Coronary artery (tissue), 2 donors: ENCODE data around the gene LGALSL.

Experiments
- DNase-seq: peaks from one replicate; pipeline ENCODE4 v3.0.0-alpha.2; 2017; ENCODE audit warnings: low spot score
- H3K27ac ChIP-seq, 2 donors: fragments of 200-600 bp; sonication (generic); one replicate each; pipeline ENCODE4 v1.5.1; 2016 to 2019
- H3K4me3 ChIP-seq: fragments of 200-600 bp; sonication (generic); 2 replicates; pipeline ENCODE4 v1.5.1; 2016; ENCODE audit warnings: mild to moderate bottlenecking, moderate library complexity
- TF ChIP-seq, protein P1 (sequence below): fragments of 200-600 bp; sonication (generic); IDR thresholded peaks from one replicate; pipeline ENCODE4 v1.5.1; 2019; ENCODE audit warnings: antibody characterized with exemption

LGALSL gene

DNA sequence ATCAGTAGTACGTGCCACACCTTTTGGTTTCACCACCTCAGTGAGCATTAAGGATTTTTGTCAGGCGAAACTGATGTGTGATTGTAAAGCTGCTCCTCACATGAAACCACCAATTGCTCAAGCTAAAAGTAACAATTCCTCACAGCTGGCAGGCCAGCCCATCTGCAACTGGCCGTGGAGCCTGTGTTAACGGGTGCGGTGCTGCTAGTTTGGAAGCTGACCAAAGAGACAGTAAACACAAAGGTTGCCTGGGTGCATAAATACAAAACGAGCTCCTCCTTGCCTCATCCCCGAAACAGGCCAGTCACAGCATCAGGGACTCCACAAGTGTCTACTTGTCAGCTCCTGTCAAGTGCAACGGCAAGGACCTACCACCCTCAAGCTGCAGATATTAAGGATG is 32.0 kb downstream of the LGALSL start:
- Histone ChIP-seq H3K27ac (no peak overlapping the region), H3K4me3 (no peak overlapping the region)
- TF ChIP-seq, protein P1, sequence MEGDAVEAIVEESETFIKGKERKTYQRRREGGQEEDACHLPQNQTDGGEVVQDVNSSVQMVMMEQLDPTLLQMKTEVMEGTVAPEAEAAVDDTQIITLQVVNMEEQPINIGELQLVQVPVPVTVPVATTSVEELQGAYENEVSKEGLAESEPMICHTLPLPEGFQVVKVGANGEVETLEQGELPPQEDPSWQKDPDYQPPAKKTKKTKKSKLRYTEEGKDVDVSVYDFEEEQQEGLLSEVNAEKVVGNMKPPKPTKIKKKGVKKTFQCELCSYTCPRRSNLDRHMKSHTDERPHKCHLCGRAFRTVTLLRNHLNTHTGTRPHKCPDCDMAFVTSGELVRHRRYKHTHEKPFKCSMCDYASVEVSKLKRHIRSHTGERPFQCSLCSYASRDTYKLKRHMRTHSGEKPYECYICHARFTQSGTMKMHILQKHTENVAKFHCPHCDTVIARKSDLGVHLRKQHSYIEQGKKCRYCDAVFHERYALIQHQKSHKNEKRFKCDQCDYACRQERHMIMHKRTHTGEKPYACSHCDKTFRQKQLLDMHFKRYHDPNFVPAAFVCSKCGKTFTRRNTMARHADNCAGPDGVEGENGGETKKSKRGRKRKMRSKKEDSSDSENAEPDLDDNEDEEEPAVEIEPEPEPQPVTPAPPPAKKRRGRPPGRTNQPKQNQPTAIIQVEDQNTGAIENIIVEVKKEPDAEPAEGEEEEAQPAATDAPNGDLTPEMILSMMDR, result no peak
- peak; percentile 63 for DNase-seq

DNA sequence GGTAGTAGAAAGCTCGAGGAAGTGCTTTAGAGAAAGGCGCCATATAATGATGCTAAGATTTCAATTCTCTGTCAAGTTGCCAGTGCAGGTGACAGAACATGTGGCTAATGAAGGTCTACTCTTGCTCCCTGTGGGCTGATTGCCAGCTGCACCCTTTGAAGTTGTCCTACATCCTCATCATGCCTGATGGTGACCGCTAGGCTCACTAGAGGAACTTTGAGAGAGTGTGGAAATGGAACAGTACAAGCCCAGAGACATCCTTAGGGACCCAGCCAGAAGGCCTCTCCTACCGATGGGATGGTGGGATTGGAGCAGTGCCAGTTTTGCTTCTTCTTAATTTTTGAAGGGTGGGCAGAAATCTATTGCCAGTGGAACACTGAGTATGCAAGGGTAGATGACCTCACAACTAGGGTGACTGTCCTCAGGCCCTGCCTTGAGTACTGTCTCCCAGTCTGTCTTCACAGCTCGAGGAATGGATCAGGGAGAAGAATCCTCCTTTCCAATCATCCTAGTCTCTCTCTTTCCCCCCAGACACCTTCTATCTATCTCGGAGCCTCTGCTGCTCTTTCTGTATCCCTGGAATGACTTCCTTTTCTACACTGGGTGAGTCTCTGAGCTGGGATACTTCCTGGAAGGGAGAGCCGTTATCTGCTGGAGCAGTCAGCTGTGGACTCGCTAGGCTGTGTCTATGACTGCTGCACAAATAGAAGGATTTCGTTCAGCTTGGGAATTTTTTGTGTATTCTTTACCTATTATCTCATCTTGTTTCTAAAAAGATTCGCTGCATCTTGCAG is 33.5 kb downstream of the LGALSL start:
- TF ChIP-seq, protein P1, result no peak
- Histone ChIP-seq H3K27ac (no peak overlapping the region), H3K4me3 (no peak overlapping the region)
- DNase-seq, result peak; percentile 59

DNA sequence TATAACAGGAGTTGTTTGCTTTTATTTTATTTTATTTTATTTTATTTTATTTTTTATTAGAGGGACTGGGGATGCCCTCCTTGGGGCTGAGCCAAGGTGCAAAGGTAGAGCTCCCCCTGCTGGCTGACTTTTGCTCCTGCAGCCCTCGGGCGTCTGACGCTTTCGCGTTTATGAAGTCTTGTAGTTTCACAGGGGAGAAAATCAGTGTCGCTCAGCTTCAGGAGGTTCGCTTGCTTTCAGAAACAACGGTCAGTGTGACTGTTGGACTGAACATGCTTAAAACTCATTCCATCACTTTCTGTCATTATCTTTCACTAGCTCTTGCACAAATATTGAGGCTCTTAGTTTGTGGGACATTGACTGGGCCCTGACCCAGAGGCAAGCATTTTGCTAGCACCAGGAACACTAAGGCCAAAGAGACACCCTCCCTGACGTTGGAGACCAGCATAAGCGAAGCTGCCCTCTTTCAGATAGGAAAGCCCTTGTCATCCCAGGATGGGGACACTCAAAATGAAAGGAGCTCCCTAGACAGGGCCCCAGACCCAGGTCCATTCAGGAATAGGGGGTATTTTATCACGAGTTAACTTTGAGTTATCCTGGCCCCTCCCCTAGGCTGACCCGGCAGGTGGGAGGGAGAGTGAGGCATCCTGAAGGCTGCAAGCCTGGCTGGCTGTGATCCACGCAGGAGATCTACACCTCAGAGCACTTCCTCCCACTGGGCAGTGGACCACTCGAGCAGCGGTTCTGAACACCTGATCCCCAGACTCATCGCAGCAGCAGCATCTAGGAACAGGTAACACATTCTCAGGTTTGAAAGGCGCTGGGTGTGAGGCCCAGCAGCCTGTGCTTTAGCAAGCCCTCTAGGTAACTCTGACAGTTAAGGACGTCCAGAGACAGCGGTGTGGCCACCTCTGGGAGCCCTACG is 34.4 kb downstream of the LGALSL start:
- TF ChIP-seq, protein P1, result peak; percentile 95
- Histone ChIP-seq H3K4me3 (no peak overlapping the region), H3K27ac (no peak overlapping the region)
- peak; percentile 77 for DNase-seq

DNA sequence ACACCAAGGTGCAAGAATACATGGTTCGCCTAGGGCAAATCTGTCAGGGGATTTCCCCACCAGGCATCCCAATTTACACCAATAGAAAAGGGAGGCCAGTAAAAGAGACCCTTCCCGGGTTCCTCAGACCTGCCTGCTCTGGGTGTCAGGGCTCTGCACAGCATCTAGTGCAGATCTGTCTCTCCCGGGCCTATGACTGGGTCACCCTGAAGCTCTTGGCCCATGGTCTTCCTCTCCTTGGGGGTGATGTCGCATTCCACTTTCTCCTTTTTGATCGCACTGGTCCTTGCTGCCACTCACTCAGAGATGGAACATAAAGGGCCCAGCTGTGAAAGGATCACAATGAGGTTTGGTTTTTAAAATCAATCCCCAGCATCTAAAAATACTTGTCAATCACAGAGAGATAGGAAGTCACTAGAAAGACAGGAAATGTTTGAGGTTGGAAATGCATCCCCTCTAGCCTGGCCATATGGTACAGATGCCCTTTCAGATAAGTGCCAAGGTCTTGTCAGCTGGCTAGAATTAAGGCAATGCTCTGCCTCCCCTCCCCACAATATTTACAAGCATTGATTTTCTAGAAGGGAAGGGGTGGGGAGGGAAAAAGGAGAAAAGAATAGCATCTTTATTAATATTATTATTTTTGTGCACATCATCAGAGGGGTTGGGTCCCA is 35.3 kb downstream of the LGALSL start:
- Histone ChIP-seq H3K27ac (no peak overlapping the region), H3K4me3 (no peak overlapping the region)
- TF ChIP-seq, protein P1, result no peak
- DNase-seq, result peak; percentile 35

DNA sequence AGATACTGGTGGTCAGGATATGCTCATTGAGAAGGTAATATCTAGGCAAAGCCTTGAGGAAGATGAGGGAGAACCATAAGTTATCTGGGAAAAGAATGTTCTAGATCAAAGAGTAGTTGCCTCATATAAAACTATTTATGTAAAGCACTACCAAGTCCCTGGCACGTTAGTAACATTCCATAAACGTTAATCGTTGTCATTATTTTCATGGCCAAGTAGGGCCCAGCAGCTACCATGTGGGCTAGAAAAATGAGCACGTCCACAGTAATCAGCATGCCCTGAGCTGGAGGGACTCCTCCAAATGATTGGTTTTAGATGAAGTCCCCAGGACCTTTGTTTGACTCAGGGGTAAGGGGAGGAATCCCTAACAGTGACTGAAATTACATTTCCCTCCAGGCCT is 37.5 kb downstream of the LGALSL start:
- H3K27ac ChIP-seq, result peak overlapping the region; percentile 0 to 63
- no peak for DNase-seq
- TF ChIP-seq, protein P1, result no peak
- no peak overlapping the region for H3K4me3 ChIP-seq

DNA sequence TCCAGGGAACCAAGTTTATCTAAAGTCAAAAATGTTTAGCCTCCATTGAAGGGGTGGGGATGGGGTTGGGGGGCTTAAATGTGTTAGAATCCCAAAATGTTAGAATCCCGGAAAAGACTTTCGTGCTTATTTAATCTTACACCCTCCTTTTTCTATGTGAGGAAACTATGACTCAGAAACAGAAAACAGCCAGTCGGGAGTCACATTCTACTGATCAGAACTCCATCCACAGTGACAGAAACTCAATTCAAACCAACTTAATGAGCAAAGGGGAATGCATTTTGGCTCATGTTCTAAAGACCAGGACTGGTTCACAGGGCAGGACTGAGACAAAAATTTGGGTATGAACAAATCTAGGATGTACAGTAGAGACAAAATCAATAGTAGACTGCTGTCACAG is 38.3 kb downstream of the LGALSL start:
- DNase-seq, result no peak
- Histone ChIP-seq H3K4me3 (no peak overlapping the region), H3K27ac (peak overlapping the region in 1 of 2 donors; percentile 63)
- TF ChIP-seq, protein P1, result no peak
